GM19043 (cell line): ENCODE data around the gene BRF1.

Source experiments
- ATAC-seq: cut with Tn5 transposase; IDR thresholded peaks from one replicate; pipeline ENCODE4 v1.9.1; 2021; ENCODE audit warnings: low read depth; ENCODE audit not compliant: unreplicated experiment

Gene BRF1

GRCh38 chr14:105165761-105166485 is 134.9 kb downstream of the BRF1 start:
- no peak for ATAC-seq

GRCh38 chr14:105165134-105165704 is 135.6 kb downstream of the BRF1 start:
- ATAC-seq: no peak

GRCh38 chr14:105163040-105163742 is 137.6 kb downstream of the BRF1 start:
- no peak for ATAC-seq

GRCh38 chr14:105162669-105162979 is 138.2 kb downstream of the BRF1 start:
- ATAC-seq: no peak

- ATAC-seq: no peak
Measured at GRCh38 chr14:105161964-105162668, 138.7 kb downstream of the BRF1 start.

GRCh38 chr14:105161309-105161708 is 139.5 kb downstream of the BRF1 start:
- ATAC-seq: no peak

- ATAC-seq: no peak
Measured at GRCh38 chr14:105160776-105161175, 140.0 kb downstream of the BRF1 start.

GRCh38 chr14:105159344-105159743 is 141.5 kb downstream of the BRF1 start:
- no peak for ATAC-seq
